H9 (cell line): Measurements from ENCODE around the gene ATP6V1D. TPM values are rescaled to one million over a fixed set of nuclear protein-coding genes. Genes with fewer than 3 reads are reported as not detected.
"Not testable (repeated sequence)": the region's sequence is repeated elsewhere in the genome, so short reads cannot be mapped to it uniquely, and the experiment has no call there.

ENCODE experiments used
- DNase-seq: peaks from one replicate; pipeline ENCODE4 v3.0.0-alpha.2; 2017
- H2AFZ ChIP-seq: one replicate; pipeline ENCODE4 v1.6.1; 2013; ENCODE audit warnings: mild to moderate bottlenecking, low read length, control low read depth, moderate library complexity
- H2AK5ac ChIP-seq: 2 replicates; pipeline ENCODE4 v1.6.1; 2013; ENCODE audit warnings: low read length, control low read depth, mixed read lengths; ENCODE audit not compliant: insufficient read length
- H2BK120ac ChIP-seq: one replicate; pipeline ENCODE4 v1.6.1; 2013; ENCODE audit warnings: low read depth, mild to moderate bottlenecking, low read length, control low read depth, inconsistent platforms; ENCODE audit not compliant: poor library complexity, severe bottlenecking
- H2BK12ac ChIP-seq: 2 replicates; pipeline ENCODE4 v1.6.1; 2013; ENCODE audit warnings: low read length, control low read depth, mixed read lengths, low read depth; ENCODE audit not compliant: insufficient read length
- H2BK15ac ChIP-seq: 2 replicates; pipeline ENCODE4 v1.6.1; 2013; ENCODE audit warnings: low read depth, low read length, control low read depth
- H2BK20ac ChIP-seq: one replicate; pipeline ENCODE4 v1.6.1; 2013; ENCODE audit warnings: low read depth, mild to moderate bottlenecking, low read length, control low read depth, inconsistent platforms; ENCODE audit not compliant: poor library complexity, severe bottlenecking
- H2BK5ac ChIP-seq: 2 replicates; pipeline ENCODE4 v1.6.1; 2013; ENCODE audit warnings: low read length, control low read depth, mixed read lengths; ENCODE audit not compliant: insufficient read length
- H3K14ac ChIP-seq: 2 replicates; pipeline ENCODE4 v1.6.1; 2013; ENCODE audit warnings: low read length, control low read depth; ENCODE audit not compliant: insufficient read depth
- H3K18ac ChIP-seq: 2 replicates; pipeline ENCODE4 v1.6.1; 2013; ENCODE audit warnings: low read depth, mild to moderate bottlenecking, mixed read lengths, low read length, control low read depth; ENCODE audit not compliant: insufficient read length
- H3K23ac ChIP-seq: 2 replicates; pipeline ENCODE4 v1.6.1; 2013; ENCODE audit warnings: low read length, control low read depth, mixed read lengths, low read depth; ENCODE audit not compliant: insufficient read length
- H3K23me2 ChIP-seq: 2 replicates; pipeline ENCODE4 v1.6.1; 2013; ENCODE audit warnings: low read depth, mild to moderate bottlenecking, mixed read lengths, low read length, control low read depth; ENCODE audit not compliant: insufficient read length, poor library complexity, severe bottlenecking
- H3K27ac ChIP-seq: 2 replicates; pipeline ENCODE4 v1.5.1; 2013; ENCODE audit warnings: low read length, control low read depth, mixed read lengths, low read depth; ENCODE audit not compliant: insufficient read length
- H3K27me3 ChIP-seq: 2 replicates; pipeline ENCODE4 v1.6.1; 2013; ENCODE audit warnings: low read length, control low read depth, inconsistent platforms; ENCODE audit not compliant: insufficient read depth
- H3K4ac ChIP-seq: 2 replicates; pipeline ENCODE4 v1.6.1; 2013; ENCODE audit warnings: low read depth, mild to moderate bottlenecking, control low read depth, inconsistent platforms, low read length, moderate library complexity
- H3K4me1 ChIP-seq: 2 replicates; pipeline ENCODE4 v1.6.1; 2013; ENCODE audit warnings: low read length, control low read depth, inconsistent platforms; ENCODE audit not compliant: insufficient read depth
- H3K4me2 ChIP-seq: 2 replicates; pipeline ENCODE4 v1.6.1; 2013; ENCODE audit warnings: low read length, control low read depth, mixed read lengths; ENCODE audit not compliant: insufficient read length, insufficient read depth
- H3K56ac ChIP-seq: 2 replicates; pipeline ENCODE4 v1.6.1; 2013; ENCODE audit warnings: low read depth, mild to moderate bottlenecking, mixed read lengths, low read length, control low read depth; ENCODE audit not compliant: insufficient read length
- H3K79me1 ChIP-seq: 2 replicates; pipeline ENCODE4 v1.6.1; 2013; ENCODE audit warnings: low read depth, mild to moderate bottlenecking, moderate library complexity, low read length, control low read depth, inconsistent platforms; ENCODE audit not compliant: insufficient read depth, poor library complexity, severe bottlenecking
- H3K79me2 ChIP-seq: 2 replicates; pipeline ENCODE4 v1.6.1; 2013; ENCODE audit warnings: low read length, control low read depth, inconsistent platforms; ENCODE audit not compliant: insufficient read depth
- H3K9ac ChIP-seq: 2 replicates; pipeline ENCODE4 v1.6.1; 2013; ENCODE audit warnings: low read length, control low read depth, mixed read lengths; ENCODE audit not compliant: insufficient read length; ENCODE audit errors: extremely low read depth
- H3K9me3 ChIP-seq: one replicate; pipeline ENCODE4 v1.6.1; 2013; ENCODE audit warnings: low read depth, low read length, inconsistent platforms; ENCODE audit not compliant: control insufficient read depth
- H3T11ph ChIP-seq: one replicate; pipeline ENCODE4 v1.6.1; 2013; ENCODE audit warnings: mild to moderate bottlenecking, low read length, control low read depth, inconsistent platforms
- H4K20me1 ChIP-seq: one replicate; pipeline ENCODE4 v1.6.1; 2013; ENCODE audit not compliant: control insufficient read depth, insufficient read length, insufficient read depth
- H4K5ac ChIP-seq: 2 replicates; pipeline ENCODE4 v1.6.1; 2013; ENCODE audit warnings: low read depth, mild to moderate bottlenecking, mixed read lengths, low read length, control low read depth; ENCODE audit not compliant: insufficient read length
- H4K8ac ChIP-seq: replicated peaks from 2 replicates; pipeline ENCODE4 v1.6.1; 2013; ENCODE audit warnings: low read length, control low read depth, mixed read lengths, low read depth; ENCODE audit not compliant: insufficient read length
- H4K91ac ChIP-seq: 2 replicates; pipeline ENCODE4 v1.6.1; 2013; ENCODE audit warnings: low read depth, mild to moderate bottlenecking, moderate library complexity, mixed read lengths, low read length, control low read depth; ENCODE audit not compliant: insufficient read length
- H3K27ac Mint-ChIP-seq, 3 experiments: 2 replicates in 2 of 3; 3 replicates in 1 of 3; pipeline ENCODE4 v1.8.0; 2020 to 2021; ENCODE audit warnings: mixed read lengths in 3 of 3, mild to moderate bottlenecking in 1 of 3, moderate library complexity in 1 of 3
- H3K27me3 Mint-ChIP-seq: 2 replicates; pipeline ENCODE4 v1.8.0; 2021; ENCODE audit warnings: low read depth, mild to moderate bottlenecking, moderate library complexity, mixed read lengths
- H3K36me3 Mint-ChIP-seq, 3 experiments: 2 replicates in 2 of 3; 3 replicates in 1 of 3; pipeline ENCODE4 v1.8.0; 2020 to 2021; ENCODE audit warnings: low read depth in 3 of 3, mixed read lengths in 3 of 3; ENCODE audit not compliant: insufficient read depth in 1 of 3
- H3K4me1 Mint-ChIP-seq, 2 experiments: 2 replicates each; pipeline ENCODE4 v1.8.0; 2020; ENCODE audit warnings: mixed read lengths in 2 of 2
- H3K4me3 Mint-ChIP-seq, 2 experiments: 2 replicates in 1 of 2; 3 replicates in 1 of 2; pipeline ENCODE4 v1.8.0; 2020 to 2021; ENCODE audit warnings: mild to moderate bottlenecking in 2 of 2, mixed read lengths in 2 of 2, moderate library complexity in 1 of 2
- H3K9me3 Mint-ChIP-seq, 2 experiments: 2 replicates in 1 of 2; 3 replicates in 1 of 2; pipeline ENCODE4 v1.8.0; 2020; ENCODE audit warnings: mild to moderate bottlenecking in 2 of 2, mixed read lengths in 2 of 2, moderate library complexity in 1 of 2
- CTCF ChIP-seq: fragments of 200-600 bp; sonication (generic); conservative IDR thresholded peaks from 3 replicates; pipeline ENCODE4 v1.8.0; 2021; ENCODE audit warnings: antibody characterized with exemption, mild to moderate bottlenecking
- WGBS: extraction: QIAGEN DNeasy Blood & Tissue Kit; methylation state at CpG from one replicate; pipeline ENCODE4 v1.1.7; 2013; ENCODE audit warnings: missing lambda C conversion rate, low lambda C conversion rate, mixed read lengths; ENCODE audit not compliant: insufficient read length; ENCODE audit errors: extremely low coverage; 5-methylcytosine and 5-hydroxymethylcytosine counted together
- total RNA-seq: library from RNA; stranded (reverse); gene quantifications from 2 replicates; pipeline ENCODE4 v1.2.1, GENCODE V29; 2021

ATP6V1D gene
- total RNA-seq, 1 experiment from 2014 or later = 85.7 TPM

- H3K23ac ChIP-seq = no peak overlapping the region
- H3K4me1 ChIP-seq = no peaks in the 10 kb centered on the region
- no peak overlapping the region for H2BK20ac ChIP-seq
- no peaks in the 10 kb centered on the region for H3K79me1 ChIP-seq
- H3K4me3 Mint-ChIP-seq = no peak overlapping the region
- no peak overlapping the region for H3K18ac ChIP-seq
- no peak overlapping the region for H3K14ac ChIP-seq
- no peaks in the 10 kb centered on the region for H3K27me3 Mint-ChIP-seq
- H2BK15ac ChIP-seq = no peak overlapping the region
- H3K27ac Mint-ChIP-seq = no peak overlapping the region
- DNase-seq = no peak
- no peak overlapping the region for H3K27ac ChIP-seq
- no peak overlapping the region for H3K9ac ChIP-seq
- no peak overlapping the region for H3K4me2 ChIP-seq
- no peaks in the 10 kb centered on the region for H3K79me2 ChIP-seq
- no peak overlapping the region for H4K91ac ChIP-seq
- no peak overlapping the region for H2AK5ac ChIP-seq
- H3K36me3 Mint-ChIP-seq = peaks cover 17 to 53% (median 45%) of the 10 kb centered on the region in 3 experiments
- H2AFZ ChIP-seq = no peak overlapping the region
- no CpG with 5 or more reads among the region's 5 CpGs for WGBS
- H3K9me3 Mint-ChIP-seq = peaks cover 0 to 3% of the 10 kb centered on the region in 2 experiments; a peak in 1 of 5 replicates
- no peak overlapping the region for H2BK5ac ChIP-seq
- H3K4ac ChIP-seq = no peak overlapping the region
- no peak overlapping the region for H3T11ph ChIP-seq
- H4K20me1 ChIP-seq = no peaks in the 10 kb centered on the region
- H3K56ac ChIP-seq = no peak overlapping the region
- no peak overlapping the region for H2BK12ac ChIP-seq
- H3K9me3 ChIP-seq = no peaks in the 10 kb centered on the region
- no peaks in the 10 kb centered on the region for H3K23me2 ChIP-seq
- H2BK120ac ChIP-seq = no peak overlapping the region
- no peak overlapping the region for H4K5ac ChIP-seq
- H4K8ac ChIP-seq = no peak overlapping the region
- H3K4me1 Mint-ChIP-seq = no peaks in the 10 kb centered on the region
- no peak for TF ChIP-seq CTCF
- H3K27me3 ChIP-seq = no peaks in the 10 kb centered on the region
These were observed 28.1 kb downstream of the ATP6V1D start for GRCh38 chr14:67331368-67332125.

- H3K23me2 ChIP-seq, H2BK5ac ChIP-seq, H2AFZ ChIP-seq, H3K23ac ChIP-seq, H3K9ac ChIP-seq, H3K4ac ChIP-seq, H3K56ac ChIP-seq, H3T11ph ChIP-seq, H3K27me3 ChIP-seq, H3K27me3 Mint-ChIP-seq, H3K79me1 ChIP-seq, H3K4me1 Mint-ChIP-seq, H2BK120ac ChIP-seq, DNase-seq, H3K27ac ChIP-seq, H3K9me3 Mint-ChIP-seq, H2BK15ac ChIP-seq, H3K4me2 ChIP-seq, H3K18ac ChIP-seq, H3K4me1 ChIP-seq, H3K27ac Mint-ChIP-seq, H3K9me3 ChIP-seq, H3K4me3 Mint-ChIP-seq, H3K79me2 ChIP-seq, H4K8ac ChIP-seq, H4K91ac ChIP-seq, H4K20me1 ChIP-seq, H4K5ac ChIP-seq, H2BK20ac ChIP-seq, H3K14ac ChIP-seq, H2BK12ac ChIP-seq, H2AK5ac ChIP-seq: not testable (repeated sequence)
- no CpG with 5 or more reads among the region's 4 CpGs for WGBS
- peaks cover 22 to 50% (median 41%) of the 10 kb centered on the region in 3 experiments for H3K36me3 Mint-ChIP-seq
These were observed 29.9 kb downstream of the ATP6V1D start for GRCh38 chr14:67329666-67330065.
